HG02642 (cell line): ENCODE data around the gene CCM2L.
"Not testable (repeated sequence)": the region's sequence is repeated elsewhere in the genome, so short reads cannot be mapped to it uniquely, and the experiment has no call there.

ENCODE experiments used
- ATAC-seq: cut with Tn5 transposase; IDR thresholded peaks from one replicate; pipeline ENCODE4 v1.9.1; 2021; ENCODE audit warnings: mild to moderate bottlenecking; ENCODE audit not compliant: unreplicated experiment, poor library complexity

CCM2L gene

GRCh38 chr20:32027643-32028042 is 17.4 kb downstream of the CCM2L start:
- no peak for ATAC-seq

GRCh38 chr20:32028647-32029372 is 18.6 kb downstream of the CCM2L start:
- ATAC-seq: no peak

GRCh38 chr20:32029561-32029960 is 19.3 kb downstream of the CCM2L start:
- ATAC-seq: no peak

GRCh38 chr20:32031007-32031958 is 21.0 kb downstream of the CCM2L start:
- no peak for ATAC-seq

GRCh38 chr20:32033316-32033715 is 23.1 kb downstream of the CCM2L start:
- ATAC-seq: no peak

- ATAC-seq: not testable (repeated sequence)
These were observed 23.5 kb downstream of the CCM2L start for GRCh38 chr20:32033721-32034120.

- no peak for ATAC-seq
These were observed 24.6 kb downstream of the CCM2L start for GRCh38 chr20:32034581-32035425.

- ATAC-seq: no peak
These were observed 25.2 kb downstream of the CCM2L start for GRCh38 chr20:32035426-32035779.

- ATAC-seq: no peak
These were observed 26.0 kb downstream of the CCM2L start for GRCh38 chr20:32036252-32036651.

GRCh38 chr20:32036716-32037485 is 26.7 kb downstream of the CCM2L start:
- ATAC-seq: no peak

GRCh38 chr20:32037929-32038328 is 27.7 kb downstream of the CCM2L start:
- ATAC-seq: no peak

GRCh38 chr20:32040142-32040953 is 30.1 kb downstream of the CCM2L start:
- no peak for ATAC-seq

GRCh38 chr20:32045999-32046398 is 35.8 kb downstream of the CCM2L start:
- no peak for ATAC-seq

GRCh38 chr20:32050324-32050841 is 40.1 kb downstream of the CCM2L start:
- no peak for ATAC-seq

- ATAC-seq: no peak
These were observed 40.8 kb downstream of the CCM2L start for GRCh38 chr20:32050851-32051556.

GRCh38 chr20:32051720-32052089 is 41.5 kb downstream of the CCM2L start:
- ATAC-seq: no peak

GRCh38 chr20:32052090-32052777 is 42.0 kb downstream of the CCM2L start, which contains the start of gene HCK:
Gene HCK, plus strand, starts transcription at chr20:32052242.
- no peak for ATAC-seq
